ENCODE data around the gene CASKIN1.

Gene CASKIN1

DNA sequence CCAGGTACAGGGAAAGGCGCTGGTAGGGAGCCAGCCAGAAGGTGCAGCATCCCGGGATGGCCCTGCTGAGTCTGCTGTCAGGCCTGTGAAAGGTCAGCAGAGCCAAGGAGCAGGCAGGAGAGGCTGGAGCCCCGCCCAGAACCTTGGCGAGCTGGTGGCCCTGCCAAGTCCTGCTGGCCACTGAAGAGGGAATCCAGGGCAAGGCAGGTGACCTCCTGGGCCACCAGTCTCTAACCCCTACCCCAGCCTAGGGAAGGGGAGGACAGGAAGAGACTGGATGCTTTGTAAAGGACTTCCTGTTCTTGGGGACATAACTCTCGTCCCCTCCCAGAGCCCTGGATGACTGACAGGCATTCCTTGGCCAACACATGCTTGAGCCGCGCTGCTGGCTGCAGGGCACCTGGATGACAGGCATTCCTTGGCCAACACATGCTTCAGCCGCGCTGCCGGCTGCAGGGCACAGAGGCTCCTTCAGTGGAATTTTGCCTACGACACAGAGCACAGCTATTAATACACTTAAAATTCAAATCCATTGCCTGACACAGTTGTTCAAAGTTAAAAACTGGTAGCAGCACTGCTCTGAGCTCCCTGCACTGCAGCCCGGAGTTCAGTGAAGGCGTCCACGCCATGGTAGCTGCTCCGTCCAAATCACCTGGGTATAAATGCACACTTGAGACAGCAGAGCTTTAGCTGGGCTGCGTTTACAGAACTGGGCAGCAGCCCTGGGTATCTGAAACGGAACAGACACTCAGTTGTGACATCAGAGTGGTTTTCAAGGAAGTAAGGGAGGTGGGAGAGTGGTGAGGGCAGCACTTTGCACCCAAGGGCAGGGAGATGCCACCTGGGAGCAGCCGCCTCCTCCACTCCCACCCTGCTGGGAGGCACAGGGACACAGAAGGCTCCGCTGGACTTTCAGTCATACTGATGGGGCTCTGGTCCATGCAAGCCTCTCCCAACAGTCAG lies 16.2 kb upstream of the CASKIN1 start:
- TF ChIP-seq, protein P1, sequence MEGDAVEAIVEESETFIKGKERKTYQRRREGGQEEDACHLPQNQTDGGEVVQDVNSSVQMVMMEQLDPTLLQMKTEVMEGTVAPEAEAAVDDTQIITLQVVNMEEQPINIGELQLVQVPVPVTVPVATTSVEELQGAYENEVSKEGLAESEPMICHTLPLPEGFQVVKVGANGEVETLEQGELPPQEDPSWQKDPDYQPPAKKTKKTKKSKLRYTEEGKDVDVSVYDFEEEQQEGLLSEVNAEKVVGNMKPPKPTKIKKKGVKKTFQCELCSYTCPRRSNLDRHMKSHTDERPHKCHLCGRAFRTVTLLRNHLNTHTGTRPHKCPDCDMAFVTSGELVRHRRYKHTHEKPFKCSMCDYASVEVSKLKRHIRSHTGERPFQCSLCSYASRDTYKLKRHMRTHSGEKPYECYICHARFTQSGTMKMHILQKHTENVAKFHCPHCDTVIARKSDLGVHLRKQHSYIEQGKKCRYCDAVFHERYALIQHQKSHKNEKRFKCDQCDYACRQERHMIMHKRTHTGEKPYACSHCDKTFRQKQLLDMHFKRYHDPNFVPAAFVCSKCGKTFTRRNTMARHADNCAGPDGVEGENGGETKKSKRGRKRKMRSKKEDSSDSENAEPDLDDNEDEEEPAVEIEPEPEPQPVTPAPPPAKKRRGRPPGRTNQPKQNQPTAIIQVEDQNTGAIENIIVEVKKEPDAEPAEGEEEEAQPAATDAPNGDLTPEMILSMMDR (IDR thresholded peaks at IDR 0.05; ENCODE audit: poor library complexity, severe bottlenecking), result no peak
- Histone ChIP-seq H3K36me3 (ENCODE audit: low read depth) (peaks cover 35% of the 10 kb centered on the region), H3K9me3 (ENCODE audit: severe bottlenecking) (no peaks in the 10 kb centered on the region), H3K4me3 (ENCODE audit: severe bottlenecking) (peak overlapping the region; percentile 76), H3K27ac (ENCODE audit: poor library complexity, severe bottlenecking) (peak overlapping the region; percentile 84), H3K4me1 (ENCODE audit: insufficient read depth, poor library complexity, severe bottlenecking) (peaks cover 8% of the 10 kb centered on the region), H3K27me3 (ENCODE audit: insufficient read depth, poor library complexity, severe bottlenecking) (no peaks in the 10 kb centered on the region)
- no peak for DNase-seq (ENCODE audit: low spot score)
- ATAC-seq (ENCODE audit: low read depth), result no peak

DNA sequence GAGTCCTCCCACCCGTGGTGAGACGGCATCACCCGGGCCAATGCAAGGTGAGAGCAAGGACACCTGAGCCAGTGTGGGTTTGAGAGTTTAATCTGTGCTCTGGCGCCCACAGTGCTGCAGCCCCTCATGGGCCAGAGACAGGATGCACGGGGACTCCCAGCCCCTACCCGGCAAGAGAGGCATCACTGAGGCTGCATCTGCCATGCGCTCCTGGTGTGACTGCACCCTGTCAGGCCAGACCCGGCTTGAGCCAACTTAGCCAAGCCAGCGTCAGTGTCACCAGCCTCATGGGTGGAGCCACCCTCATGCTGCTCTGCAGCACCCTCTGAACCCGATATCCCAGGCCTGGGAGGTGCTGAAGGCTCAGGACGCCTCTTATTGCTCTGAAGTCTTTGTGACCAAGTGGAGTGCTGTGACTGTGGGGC lies 15.5 kb upstream of the CASKIN1 start:
- no peaks in the 10 kb centered on the region for H3K27me3 ChIP-seq (ENCODE audit: insufficient read depth, poor library complexity, severe bottlenecking)
- H3K4me1 ChIP-seq (ENCODE audit: insufficient read depth, poor library complexity, severe bottlenecking), result peaks cover 8% of the 10 kb centered on the region
- H3K9me3 ChIP-seq (ENCODE audit: severe bottlenecking), result no peaks in the 10 kb centered on the region
- H3K27ac ChIP-seq (ENCODE audit: poor library complexity, severe bottlenecking), result peak overlapping the region; percentile 84
- H3K36me3 ChIP-seq (ENCODE audit: low read depth), result peaks cover 42% of the 10 kb centered on the region
- TF ChIP-seq, protein P1 (IDR thresholded peaks at IDR 0.05; ENCODE audit: poor library complexity, severe bottlenecking), result no peak
- H3K4me3 ChIP-seq (ENCODE audit: severe bottlenecking), result no peak overlapping the region
- DNase-seq (ENCODE audit: low spot score) (peak; percentile 59), ATAC-seq (ENCODE audit: low read depth) (no peak)

DNA sequence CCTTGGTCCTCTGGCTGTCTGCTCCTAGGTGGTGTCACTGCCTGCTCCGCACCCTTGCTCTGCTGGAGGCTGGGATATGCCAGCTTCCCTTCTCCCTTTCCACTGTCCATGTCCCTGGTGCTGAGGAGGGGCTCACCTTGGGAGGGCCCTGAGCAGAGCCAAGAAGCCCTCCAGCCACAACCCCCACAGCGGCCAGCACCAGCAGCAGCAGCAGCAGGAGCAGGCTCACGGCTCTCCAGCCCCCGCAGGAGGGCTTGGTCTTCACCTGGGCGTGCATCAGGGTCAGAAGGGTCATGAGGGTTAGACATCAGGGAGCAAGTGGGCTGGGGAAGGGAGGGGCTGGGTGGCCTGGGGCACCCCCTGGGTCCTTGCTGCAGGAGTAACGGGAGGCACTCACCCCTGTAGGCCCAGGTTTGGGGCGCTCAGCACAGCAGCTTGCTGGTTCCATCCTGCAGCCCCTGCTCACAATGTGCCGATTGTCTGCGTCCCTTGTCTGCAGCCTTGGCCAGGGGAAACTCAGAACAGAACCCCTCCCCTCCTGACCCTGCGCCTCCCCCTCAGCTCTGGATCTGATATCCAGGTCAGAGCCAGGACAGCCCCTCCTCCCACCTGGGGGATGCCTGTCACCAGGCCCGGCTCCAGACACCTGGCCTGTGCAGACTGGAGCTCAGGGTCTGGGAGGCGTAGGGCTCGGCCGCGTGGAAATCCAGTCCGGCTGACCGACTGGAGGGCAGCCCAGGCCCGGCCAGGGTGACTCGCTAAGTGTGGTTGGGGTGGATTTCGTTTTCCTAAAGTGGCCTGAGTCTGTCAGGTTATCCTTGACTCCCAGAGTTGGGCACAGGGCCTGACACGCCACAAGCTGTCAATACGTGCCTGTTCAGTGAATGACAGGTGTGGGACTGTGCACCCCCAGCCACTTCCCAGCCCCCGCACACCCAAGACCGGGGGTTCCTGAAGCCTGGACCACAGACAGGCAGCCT lies 14.3 kb upstream of the CASKIN1 start, which contains the start of gene BRICD5:
Gene BRICD5, minus strand, starts transcription at position 478 of the 980 bp plus-strand sequence. Its CDS starts 30 bp downstream, at position 448.
- Histone ChIP-seq H3K9me3 (ENCODE audit: severe bottlenecking) (no peaks in the 10 kb centered on the region), H3K27ac (ENCODE audit: poor library complexity, severe bottlenecking) (peak within 1 kb of the TSS; percentile 84), H3K27me3 (ENCODE audit: insufficient read depth, poor library complexity, severe bottlenecking) (no peaks in the 10 kb centered on the region), H3K36me3 (ENCODE audit: low read depth) (peaks cover 44% of the 10 kb centered on the region), H3K4me3 (ENCODE audit: severe bottlenecking) (no peak within 1 kb of the TSS), H3K4me1 (ENCODE audit: insufficient read depth, poor library complexity, severe bottlenecking) (peaks cover 8% of the 10 kb centered on the region)
- ATAC-seq (ENCODE audit: low read depth) (no peak), DNase-seq (ENCODE audit: low spot score) (peak; percentile 57)
- TF ChIP-seq, protein P1 (IDR thresholded peaks at IDR 0.05; ENCODE audit: poor library complexity, severe bottlenecking), result no peak

DNA sequence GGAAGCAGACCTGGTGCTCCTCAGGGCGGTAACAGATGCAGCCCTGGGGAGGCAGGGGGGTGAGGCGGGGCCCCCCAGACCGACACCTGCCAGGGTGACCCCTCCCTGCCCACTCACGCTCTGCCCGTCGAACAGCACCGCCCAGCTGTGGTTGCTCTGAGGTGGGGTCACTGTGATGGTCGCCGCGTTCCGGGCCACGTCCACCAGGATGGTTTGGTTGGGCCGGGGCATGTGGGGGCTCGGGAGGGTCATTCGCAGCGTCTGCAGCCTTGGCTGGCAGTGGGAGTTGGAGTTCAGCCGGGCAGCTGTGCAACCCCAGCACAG lies 13.6 kb upstream of the CASKIN1 start:
- TF ChIP-seq, protein P1 (IDR thresholded peaks at IDR 0.05; ENCODE audit: poor library complexity, severe bottlenecking), result no peak
- ATAC-seq (ENCODE audit: low read depth), result no peak

More for the DNA sequence above, 13.6 kb upstream of the CASKIN1 start:
- Histone ChIP-seq H3K4me3 (ENCODE audit: severe bottlenecking) (no peak overlapping the region), H3K27me3 (ENCODE audit: insufficient read depth, poor library complexity, severe bottlenecking) (no peaks in the 10 kb centered on the region), H3K36me3 (ENCODE audit: low read depth) (peaks cover 44% of the 10 kb centered on the region), H3K9me3 (ENCODE audit: severe bottlenecking) (no peaks in the 10 kb centered on the region), H3K27ac (ENCODE audit: poor library complexity, severe bottlenecking) (no peak overlapping the region), H3K4me1 (ENCODE audit: insufficient read depth, poor library complexity, severe bottlenecking) (peaks cover 8% of the 10 kb centered on the region)
- DNase-seq (ENCODE audit: low spot score), result peak; percentile 63

All from RWPE2 (cell line).